NOMO-1 (cell line): ENCODE measurements around the gene HLF.

Experiments
- DNase-seq, 2 experiments: peaks; one replicate each; lab custom pipeline; 2025; ENCODE audit not compliant: unreplicated experiment in 2 of 2; lab: John Stamatoyannopoulos, UW

HLF gene

GRCh38 chr17:55348749-55349354 is 84.1 kb downstream of the HLF start:
- peak; percentile 35 to 45 for DNase-seq

GRCh38 chr17:55350825-55351205 is 86.1 kb downstream of the HLF start:
- no peak for DNase-seq

GRCh38 chr17:55351226-55351625 is 86.5 kb downstream of the HLF start:
- no peak for DNase-seq

GRCh38 chr17:55354010-55354409 is 89.2 kb downstream of the HLF start:
- no peak for DNase-seq

- no peak for DNase-seq
These were observed 90.2 kb downstream of the HLF start for GRCh38 chr17:55354941-55355340.

- peak in 1 of 2 experiments; percentile 39 for DNase-seq
These were observed 91.9 kb downstream of the HLF start for GRCh38 chr17:55356434-55357328.

GRCh38 chr17:55360971-55361370 is 96.2 kb downstream of the HLF start:
- no peak for DNase-seq

- no peak for DNase-seq
These were observed 98.3 kb downstream of the HLF start for GRCh38 chr17:55363033-55363432.

GRCh38 chr17:55366020-55366481 is 101.3 kb downstream of the HLF start:
- DNase-seq: no peak

- DNase-seq: no peak
These were observed 103.9 kb downstream of the HLF start for GRCh38 chr17:55368706-55369105.
